BE2C (cell line): ENCODE results near the gene SRR.

Experiments
- DNase-seq: peaks from one replicate; pipeline ENCODE4 v3.0.0-alpha.2; 2020
- H3K27me3 ChIP-seq: fragments of 250-450 bp; sonication (Bioruptor Pico); 2 replicates; pipeline ENCODE4 v1.5.1; 2020; ENCODE audit warnings: mild to moderate bottlenecking
- H3K36me3 ChIP-seq: fragments of 250-450 bp; sonication (Bioruptor Pico); 2 replicates; pipeline ENCODE4 v1.5.1; 2020; ENCODE audit warnings: mild to moderate bottlenecking
- H3K4me1 ChIP-seq: fragments of 250-450 bp; sonication (Bioruptor Pico); 2 replicates; pipeline ENCODE4 v1.5.1; 2020
- H3K4me3 ChIP-seq: 2 replicates; pipeline ENCODE4 v1.5.1; 2011; ENCODE audit warnings: low read depth, low read length
- H3K9me3 ChIP-seq: fragments of 250-450 bp; sonication (Bioruptor Pico); 2 replicates; pipeline ENCODE4 v1.5.1; 2020
- CTCF ChIP-seq: IDR thresholded peaks from 2 replicates; pipeline ENCODE4 v1.5.1; 2012; ENCODE audit warnings: mild to moderate bottlenecking, low read depth, low read length

Gene SRR

DNA sequence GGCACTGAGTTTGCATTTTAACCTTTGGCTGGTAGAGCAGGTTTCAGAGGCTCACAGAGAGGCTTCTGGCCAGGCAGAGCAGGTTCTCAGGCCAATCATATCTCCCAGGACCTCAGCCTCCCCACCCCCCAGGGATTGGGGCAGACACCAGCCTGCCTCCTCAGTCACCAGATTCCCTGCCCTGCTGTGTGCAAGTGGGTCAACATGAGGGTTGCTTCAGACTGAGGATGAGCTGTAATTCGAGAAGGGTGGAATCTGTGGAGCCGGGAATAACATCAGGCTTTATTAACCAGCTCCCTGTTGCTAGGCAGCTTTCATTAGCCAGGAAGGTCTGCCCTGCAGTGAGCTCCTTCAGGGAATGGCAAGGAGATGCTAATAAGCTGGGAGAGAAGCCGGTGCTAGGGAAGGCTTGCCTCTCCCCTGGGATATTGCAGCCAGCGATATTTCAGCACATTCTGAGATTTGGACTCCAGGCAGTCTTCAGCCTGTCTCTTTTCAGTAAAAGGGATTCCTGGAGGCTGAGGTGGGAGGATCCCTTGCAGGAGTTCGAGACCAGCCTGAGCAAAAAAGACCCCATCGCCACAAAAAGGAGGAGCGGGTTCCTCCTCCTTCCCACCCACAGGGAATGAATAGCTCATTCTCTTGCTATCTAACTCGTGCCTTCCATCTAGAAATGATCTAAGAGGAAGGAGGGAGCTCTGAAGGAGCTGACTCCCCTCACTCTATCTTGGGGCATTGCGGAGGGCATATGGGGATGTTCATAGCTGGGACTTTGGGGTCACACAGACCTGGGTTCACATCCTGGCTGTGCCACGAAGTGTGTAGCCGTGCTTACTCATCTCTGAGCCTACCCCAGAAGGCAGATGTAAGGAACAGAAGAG, 44.3 kb downstream of the SRR start:
- H3K36me3 ChIP-seq, result no peaks in the 10 kb centered on the region
- no peak overlapping the region for H3K4me3 ChIP-seq
- H3K4me1 ChIP-seq, result peaks cover 4% of the 10 kb centered on the region; the same call in 1 of the 2 replicates
- DNase-seq, result peak; percentile 69
- TF ChIP-seq CTCF, result no peak
- no peaks in the 10 kb centered on the region for H3K9me3 ChIP-seq
- no peaks in the 10 kb centered on the region for H3K27me3 ChIP-seq

DNA sequence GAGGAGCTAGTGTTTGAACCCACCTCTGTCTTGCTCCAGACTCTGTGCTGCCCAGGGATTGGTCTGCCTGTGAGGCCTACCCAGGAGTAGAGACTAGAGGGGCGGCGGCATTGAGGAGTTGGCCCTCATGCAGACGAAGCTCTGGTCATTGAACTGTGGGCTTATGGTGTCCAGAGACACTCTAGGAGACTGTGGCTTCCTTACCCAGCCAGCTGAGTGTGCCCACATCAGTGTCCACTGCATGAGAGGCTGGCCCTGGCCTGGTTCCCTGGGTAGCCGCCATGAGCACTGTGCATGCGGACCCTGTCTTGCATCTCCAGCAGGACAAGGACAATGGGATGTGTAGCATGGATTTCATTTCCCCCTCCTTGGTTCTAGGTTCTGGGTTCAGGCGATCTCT, 47.5 kb downstream of the SRR start:
- DNase-seq, result no peak
- no peaks in the 10 kb centered on the region for H3K27me3 ChIP-seq
- H3K4me1 ChIP-seq, result peaks cover 4% of the 10 kb centered on the region; the same call in 1 of the 2 replicates
- H3K36me3 ChIP-seq, result no peaks in the 10 kb centered on the region
- no peak overlapping the region for H3K4me3 ChIP-seq
- no peak for TF ChIP-seq CTCF
- H3K9me3 ChIP-seq, result no peaks in the 10 kb centered on the region

- Histone ChIP-seq H3K27me3 (no peaks in the 10 kb centered on the region), H3K4me3 (no peak overlapping the region), H3K36me3 (no peaks in the 10 kb centered on the region), H3K9me3 (no peaks in the 10 kb centered on the region), H3K4me1 (no peaks in the 10 kb centered on the region)
- no peak for DNase-seq
- TF ChIP-seq CTCF, result no peak
These were observed 50.6 kb downstream of the SRR start for GRCh38 chr17:2354311-2354710.

DNA sequence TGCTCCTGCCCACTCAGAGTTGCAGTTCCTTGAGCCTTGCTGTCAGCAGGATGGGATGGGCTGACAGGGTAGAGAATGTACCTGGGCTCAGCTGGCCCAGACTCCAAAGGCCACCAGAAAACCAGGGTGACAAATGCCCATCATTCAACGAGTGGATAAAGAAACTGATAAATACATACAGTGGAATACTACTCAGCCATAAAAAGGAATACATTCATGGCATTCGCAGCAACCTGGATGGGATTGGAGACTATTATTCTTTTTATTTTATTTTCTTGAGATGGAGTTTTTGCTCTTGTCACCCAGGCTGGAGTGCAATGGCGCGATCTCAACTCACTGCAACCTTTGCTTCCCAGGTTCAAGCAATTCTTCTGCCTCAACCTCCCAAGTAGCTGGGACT, 53.5 kb downstream of the SRR start:
- DNase-seq, result no peak
- Histone ChIP-seq H3K9me3 (no peaks in the 10 kb centered on the region), H3K36me3 (no peaks in the 10 kb centered on the region), H3K4me3 (no peak overlapping the region), H3K4me1 (no peaks in the 10 kb centered on the region), H3K27me3 (no peaks in the 10 kb centered on the region)
- no peak for TF ChIP-seq CTCF

DNA sequence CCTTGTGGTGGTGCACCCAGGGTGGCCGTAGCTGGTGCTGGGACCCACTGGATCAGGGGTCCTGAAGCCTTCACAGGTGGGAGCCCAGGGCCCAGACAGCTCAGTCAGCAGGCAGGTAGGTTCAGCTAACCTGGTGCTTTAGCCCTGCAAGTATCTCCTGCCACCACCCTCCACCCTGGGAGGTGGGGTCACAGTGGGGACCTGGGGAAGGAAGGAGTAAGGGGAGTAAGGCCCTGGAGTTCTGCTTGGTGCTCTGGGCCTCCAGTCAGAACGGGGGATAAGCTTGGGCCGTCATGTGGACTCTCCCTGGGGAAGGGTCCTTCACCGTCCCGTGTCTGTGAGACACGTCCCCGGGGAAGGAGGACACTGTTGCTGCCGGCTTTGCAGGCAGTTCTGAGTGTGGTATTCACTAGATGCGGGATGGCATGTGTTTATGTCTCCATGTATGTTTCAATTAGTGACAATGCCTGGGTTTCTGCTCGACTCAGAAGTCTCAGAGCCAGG, 54.2 kb downstream of the SRR start:
- no peaks in the 10 kb centered on the region for H3K27me3 ChIP-seq
- H3K36me3 ChIP-seq, result no peaks in the 10 kb centered on the region

More for the DNA sequence above, 54.2 kb downstream of the SRR start:
- no peaks in the 10 kb centered on the region for H3K9me3 ChIP-seq
- DNase-seq, result no peak
- no peaks in the 10 kb centered on the region for H3K4me1 ChIP-seq
- no peak for TF ChIP-seq CTCF
- H3K4me3 ChIP-seq, result no peak overlapping the region
